CD4-positive, alpha-beta T cell treated with Interleukin-6 for 4 hours (primary cell): ENCODE data around the gene SLC35F3.
"Not testable (repeated sequence)": the region's sequence is repeated elsewhere in the genome, so short reads cannot be mapped to it uniquely, and the experiment has no call there.

Experiments
- DNase-seq: peaks from one replicate; pipeline ENCODE4 v3.0.0-alpha.2; 2020; ENCODE audit warnings: mixed read lengths

Gene SLC35F3

GRCh38 chr1:234111458-234112142 lies 207.1 kb downstream of the SLC35F3 start:
- no peak for DNase-seq

GRCh38 chr1:234114648-234115307 lies 210.3 kb downstream of the SLC35F3 start:
- peak; percentile 22 for DNase-seq

GRCh38 chr1:234118911-234119310 lies 214.4 kb downstream of the SLC35F3 start:
- DNase-seq: no peak

GRCh38 chr1:234119431-234119830 lies 215.0 kb downstream of the SLC35F3 start:
- no peak for DNase-seq

- DNase-seq: no peak
Measured at GRCh38 chr1:234120327-234120944, 216.0 kb downstream of the SLC35F3 start.

GRCh38 chr1:234121659-234122058 lies 217.2 kb downstream of the SLC35F3 start:
- DNase-seq: not testable (repeated sequence)

- not testable (repeated sequence) for DNase-seq
Measured at GRCh38 chr1:234122571-234122970, 218.1 kb downstream of the SLC35F3 start.

- DNase-seq: no peak
Measured at GRCh38 chr1:234123867-234124266, 219.4 kb downstream of the SLC35F3 start.

- DNase-seq: peak; percentile 22
Measured at GRCh38 chr1:234125283-234125682, 220.8 kb downstream of the SLC35F3 start.

GRCh38 chr1:234125714-234126113 lies 221.2 kb downstream of the SLC35F3 start:
- no peak for DNase-seq

GRCh38 chr1:234127026-234127671 lies 222.7 kb downstream of the SLC35F3 start:
- DNase-seq: no peak

GRCh38 chr1:234132795-234133194 lies 228.3 kb downstream of the SLC35F3 start:
- DNase-seq: no peak

- no peak for DNase-seq
Measured at GRCh38 chr1:234134878-234135277, 230.4 kb downstream of the SLC35F3 start.

GRCh38 chr1:234135501-234135900 lies 231.0 kb downstream of the SLC35F3 start:
- no peak for DNase-seq

GRCh38 chr1:234136073-234136472 lies 231.6 kb downstream of the SLC35F3 start:
- DNase-seq: no peak

- no peak for DNase-seq
Measured at GRCh38 chr1:234139966-234140365, 235.5 kb downstream of the SLC35F3 start.

GRCh38 chr1:234140388-234140787 lies 235.9 kb downstream of the SLC35F3 start:
- no peak for DNase-seq

GRCh38 chr1:234141006-234141405 lies 236.5 kb downstream of the SLC35F3 start:
- no peak for DNase-seq

- no peak for DNase-seq
Measured at GRCh38 chr1:234143681-234144080, 239.2 kb downstream of the SLC35F3 start.

GRCh38 chr1:234144901-234145300 lies 240.4 kb downstream of the SLC35F3 start:
- no peak for DNase-seq

GRCh38 chr1:234148350-234148749 lies 243.9 kb downstream of the SLC35F3 start:
- no peak for DNase-seq

- DNase-seq: no peak
Measured at GRCh38 chr1:234148816-234149215, 244.3 kb downstream of the SLC35F3 start.

GRCh38 chr1:234149217-234149616 lies 244.7 kb downstream of the SLC35F3 start:
- DNase-seq: no peak

- DNase-seq: no peak
Measured at GRCh38 chr1:234150892-234151291, 246.4 kb downstream of the SLC35F3 start.
